ENCODE data around the gene GCNT3.

GCNT3 gene
- total RNA-seq: 0 to 1.0 (median 0.26) reads per million in 18 experiments

- DNase-seq: peak; percentile 28 to 34
Measured at GRCh38 chr15:59611276-59612260, at the start of gene GCNT3. Gene GCNT3, plus strand, starts transcription at chr15:59611783. Its CDS starts 6,456 bp downstream, at chr15:59618239.

GRCh38 chr15:59562448-59563186 is 49.0 kb upstream of the GCNT3 start:
- no peak for DNase-seq

- DNase-seq: no peak
Measured at GRCh38 chr15:59565299-59565698, 46.3 kb upstream of the GCNT3 start.

- no peak for DNase-seq
Measured at GRCh38 chr15:59567324-59567723, 44.3 kb upstream of the GCNT3 start.

GRCh38 chr15:59569477-59569876 is 42.1 kb upstream of the GCNT3 start:
- no peak for DNase-seq

GRCh38 chr15:59570315-59570714 is 41.3 kb upstream of the GCNT3 start:
- DNase-seq: no peak

- DNase-seq: no peak
Measured at GRCh38 chr15:59571606-59572005, 40.0 kb upstream of the GCNT3 start.

- no peak for DNase-seq
Measured at GRCh38 chr15:59583088-59583487, 28.5 kb upstream of the GCNT3 start.

GRCh38 chr15:59587085-59587826 is 24.3 kb upstream of the GCNT3 start:
- DNase-seq: no peak

GRCh38 chr15:59590027-59590426 is 21.6 kb upstream of the GCNT3 start:
- DNase-seq: no peak

GRCh38 chr15:59591356-59591755 is 20.2 kb upstream of the GCNT3 start:
- DNase-seq: no peak

GRCh38 chr15:59594493-59594942 is 17.1 kb upstream of the GCNT3 start:
- DNase-seq: peak in 1 of 2 donors; percentile 9

GRCh38 chr15:59594991-59595390 is 16.6 kb upstream of the GCNT3 start:
- DNase-seq: no peak

GRCh38 chr15:59595434-59595915 is 16.1 kb upstream of the GCNT3 start:
- no peak for DNase-seq

- no peak for DNase-seq
Measured at GRCh38 chr15:59596640-59597039, 14.9 kb upstream of the GCNT3 start.

GRCh38 chr15:59598461-59598860 is 13.1 kb upstream of the GCNT3 start:
- DNase-seq: no peak

GRCh38 chr15:59605994-59606393 is 5.6 kb upstream of the GCNT3 start:
- no peak for DNase-seq

GRCh38 chr15:59609730-59610712 is 1.6 kb upstream of the GCNT3 start:
- no peak for DNase-seq

- no peak for DNase-seq
Measured at GRCh38 chr15:59614153-59614552, 2.6 kb downstream of the GCNT3 start.

- no peak for DNase-seq
Measured at GRCh38 chr15:59615661-59616060, 4.1 kb downstream of the GCNT3 start.

- DNase-seq: no peak
Measured at GRCh38 chr15:59616379-59616778, 4.8 kb downstream of the GCNT3 start.

All from inflammatory macrophage (primary cell).